GM23338 (cell line): Measurements from ENCODE around the gene PCDHGA4. TPM values are rescaled to one million over a fixed set of nuclear protein-coding genes. Genes with fewer than 3 reads are reported as not detected.

ENCODE experiments used
- ATAC-seq: fragments of 200-7000 bp; cut with Tn5 transposase; 3 replicates; pipeline ENCODE4 v1.9.1; 2020
- DNase-seq: peaks from one replicate; pipeline ENCODE4 v3.0.0-alpha.2; 2015; ENCODE audit warnings: low spot score
- H2AFZ ChIP-seq: fragments of 200-600 bp; sonication (generic); 2 replicates; pipeline ENCODE4 v1.8.0; 2016; ENCODE audit warnings: antibody characterized with exemption, mild to moderate bottlenecking, moderate library complexity
- H3F3A ChIP-seq: fragments of 200-600 bp; sonication (generic); replicated peaks from 2 replicates; pipeline ENCODE4 v1.8.0; 2017; ENCODE audit warnings: antibody characterized with exemption, mixed run types, low read depth
- H3K27ac ChIP-seq: fragments of 200-600 bp; sonication (generic); 2 replicates; pipeline ENCODE4 v1.6.1; 2016; ENCODE audit warnings: low read depth
- H3K27me3 ChIP-seq: fragments of 200-600 bp; sonication (generic); 2 replicates; pipeline ENCODE4 v1.8.0; 2016; ENCODE audit warnings: mild to moderate bottlenecking, mixed run types, moderate library complexity; ENCODE audit not compliant: insufficient read depth
- H3K36me3 ChIP-seq: fragments of 200-600 bp; sonication (generic); 2 replicates; pipeline ENCODE4 v1.8.0; 2016; ENCODE audit warnings: mild to moderate bottlenecking; ENCODE audit not compliant: insufficient read depth
- H3K4me1 ChIP-seq: fragments of 200-600 bp; sonication (generic); 2 replicates; pipeline ENCODE4 v1.8.0; 2016; ENCODE audit warnings: mild to moderate bottlenecking, moderate library complexity; ENCODE audit not compliant: insufficient read depth
- H3K4me2 ChIP-seq: fragments of 200-600 bp; sonication (generic); 2 replicates; pipeline ENCODE4 v1.7.1; 2017; ENCODE audit warnings: mixed run types
- H3K4me3 ChIP-seq: fragments of 200-600 bp; sonication (generic); 2 replicates; pipeline ENCODE4 v1.6.1; 2016; ENCODE audit warnings: mixed run types
- H3K79me2 ChIP-seq: fragments of 200-600 bp; sonication (generic); replicated peaks from 2 replicates; pipeline ENCODE4 v1.8.0; 2017; ENCODE audit warnings: mild to moderate bottlenecking; ENCODE audit not compliant: insufficient read depth
- H3K9me2 ChIP-seq: fragments of 200-600 bp; sonication (generic); 2 replicates; pipeline ENCODE4 v1.8.0; 2017; ENCODE audit not compliant: insufficient read depth
- H4K20me1 ChIP-seq: fragments of 200-600 bp; sonication (generic); replicated peaks from 2 replicates; pipeline ENCODE4 v1.8.0; 2017; ENCODE audit warnings: mild to moderate bottlenecking; ENCODE audit not compliant: insufficient read depth
- H3K27ac Mint-ChIP-seq: 2 replicates; pipeline ENCODE4 v1.8.0; 2020; ENCODE audit warnings: inconsistent platforms, mild to moderate bottlenecking, moderate library complexity, mixed read lengths
- H3K27me3 Mint-ChIP-seq: 3 replicates; pipeline ENCODE4 v1.8.0; 2022; ENCODE audit warnings: low read depth, mild to moderate bottlenecking, moderate library complexity, mixed read lengths, inconsistent platforms; ENCODE audit not compliant: insufficient read depth, poor library complexity
- H3K36me3 Mint-ChIP-seq: 3 replicates; pipeline ENCODE4 v1.8.0; 2021; ENCODE audit warnings: low read depth, mild to moderate bottlenecking, inconsistent platforms, moderate library complexity, mixed read lengths
- H3K4me1 Mint-ChIP-seq: 3 replicates; pipeline ENCODE4 v1.8.0; 2020; ENCODE audit warnings: mild to moderate bottlenecking, inconsistent platforms, mixed read lengths
- H3K4me3 Mint-ChIP-seq: 3 replicates; pipeline ENCODE4 v1.8.0; 2021; ENCODE audit warnings: moderate library complexity, mild to moderate bottlenecking, inconsistent platforms, mixed read lengths
- H3K9me3 Mint-ChIP-seq: 3 replicates; pipeline ENCODE4 v1.8.0; 2020; ENCODE audit warnings: moderate library complexity, mild to moderate bottlenecking, inconsistent platforms, mixed read lengths
- CREB1 ChIP-seq: fragments of 250-450 bp; sonication (Bioruptor Pico); IDR thresholded peaks from 2 replicates; pipeline ENCODE4 v1.5.0; 2020; ENCODE audit warnings: low read depth, mild to moderate bottlenecking, moderate library complexity
- CTCF ChIP-seq, 2 experiments: fragments of 200-600 bp in 1 of 2; sonication (generic) in 1 of 2; conservative IDR thresholded peaks; 2 replicates each; pipeline versions ENCODE4 v1.5.1 to v1.6.1; 2016 to 2017; ENCODE audit warnings: antibody characterized with exemption in 2 of 2, low read depth in 2 of 2, mild to moderate bottlenecking in 2 of 2, moderate library complexity in 1 of 2
- ETS1 ChIP-seq: IDR thresholded peaks from 2 replicates; pipeline ENCODE4 v1.6.1; 2016; ENCODE audit warnings: antibody characterized with exemption
- EZH2 ChIP-seq: fragments of 200-600 bp; sonication (generic); IDR thresholded peaks from one replicate; pipeline ENCODE4 v1.8.0; 2017; ENCODE audit warnings: antibody characterized with exemption, mild to moderate bottlenecking, low read depth; ENCODE audit not compliant: unreplicated experiment
- EZH2phosphoT487 ChIP-seq: fragments of 200-600 bp; sonication (generic); IDR thresholded peaks from one replicate; pipeline ENCODE4 v1.8.1; 2018; ENCODE audit warnings: antibody characterized with exemption; ENCODE audit not compliant: unreplicated experiment
- JUNB ChIP-seq: IDR thresholded peaks from one replicate; pipeline ENCODE4 v1.6.1; 2016; ENCODE audit warnings: antibody characterized with exemption; ENCODE audit not compliant: unreplicated experiment
- NANOG ChIP-seq: IDR thresholded peaks from 2 replicates; pipeline ENCODE4 v1.6.1; 2016; ENCODE audit warnings: antibody characterized with exemption, borderline replicate concordance
- POLR2AphosphoS5 ChIP-seq: IDR thresholded peaks from 2 replicates; pipeline ENCODE4 v1.6.1; 2016; ENCODE audit warnings: antibody characterized with exemption, low read depth
- REST ChIP-seq: IDR thresholded peaks from one replicate; pipeline ENCODE4 v1.6.1; 2018; ENCODE audit warnings: antibody characterized with exemption; ENCODE audit not compliant: unreplicated experiment
- STAT1 ChIP-seq: IDR thresholded peaks from one replicate; pipeline ENCODE4 v1.6.1; 2016; ENCODE audit warnings: antibody characterized with exemption; ENCODE audit not compliant: unreplicated experiment
- ZNF114 ChIP-seq: fragments of 250-450 bp; sonication (Bioruptor Pico); IDR thresholded peaks from 2 replicates; pipeline ENCODE4 v1.5.0; 2020; ENCODE audit warnings: mild to moderate bottlenecking, moderate library complexity
- ZNF331 ChIP-seq: fragments of 250-450 bp; sonication (Bioruptor Pico); IDR thresholded peaks from 2 replicates; pipeline ENCODE4 v1.5.0; 2020; ENCODE audit warnings: low read depth, mild to moderate bottlenecking, moderate library complexity
- ZNF462 ChIP-seq: fragments of 250-450 bp; sonication (Bioruptor Pico); IDR thresholded peaks from 2 replicates; pipeline ENCODE4 v1.5.0; 2020; ENCODE audit warnings: mild to moderate bottlenecking, moderate library complexity
- polyA plus RNA-seq: library from polyadenylated mRNA; unstranded; fragments of >200 nt; fragmentation: Nextera tagmentation; extraction: Ambion mirVana; gene quantifications from 2 replicates; pipeline ENCODE4 v1.2.1, GENCODE V29; 2016
- total RNA-seq: library from RNA; depleted of rRNA; stranded (reverse); fragments of >200 nt; shearing (Covaris generic); gene quantifications from 2 replicates; pipeline ENCODE4 v1.2.3, GENCODE V29; 2014

PCDHGA4 gene
- total and polyA plus RNA-seq, 2 experiments from 2014 or later = 0.99 to 7.2 TPM

GRCh38 chr5:141342773-141343172 is 12.0 kb upstream of the PCDHGA4 start:
- Histone ChIP-seq H3K4me2 (no peak overlapping the region), H3K27me3 (no peaks in the 10 kb centered on the region), H3K27ac (no peak overlapping the region), H3K4me3 (no peak overlapping the region), H4K20me1 (no peaks in the 10 kb centered on the region), H3F3A (no peaks in the 10 kb centered on the region), H3K79me2 (no peaks in the 10 kb centered on the region), H3K36me3 (no peaks in the 10 kb centered on the region), H3K4me1 (no peaks in the 10 kb centered on the region), H3K9me2 (no peaks in the 10 kb centered on the region), H2AFZ (no peak overlapping the region)
- Mint-ChIP-seq H3K27ac (no peak overlapping the region), H3K27me3 (peaks cover 2% of the 10 kb centered on the region), H3K36me3 (peaks cover 42% of the 10 kb centered on the region), H3K9me3 (peaks cover 80% of the 10 kb centered on the region), H3K4me1 (no peaks in the 10 kb centered on the region; the same call in 2 of the 3 replicates), H3K4me3 (no peak overlapping the region)
- no peak for ATAC-seq
- no peak for TF ChIP-seq REST
- TF ChIP-seq ZNF114 = no peak
- no peak for TF ChIP-seq ETS1
- TF ChIP-seq STAT1 = no peak
- TF ChIP-seq CTCF (conservative IDR thresholded peaks at IDR 0.05; ENCODE audit: low read depth in 2 of 2) = no peak
- TF ChIP-seq ZNF462 (CRISPR knock-in tag) = no peak
- no peak for TF ChIP-seq JUNB
- no peak for TF ChIP-seq CREB1 (CRISPR knock-in tag)
- TF ChIP-seq POLR2AphosphoS5 = no peak
- TF ChIP-seq EZH2 = no peak
- TF ChIP-seq NANOG = no peak
- TF ChIP-seq ZNF331 (CRISPR knock-in tag) = no peak
- TF ChIP-seq EZH2phosphoT487 = no peak
- no peak for DNase-seq
